ENCODE measurements around the gene CREB1. TPM values are rescaled to one million over a fixed set of nuclear protein-coding genes. Genes with fewer than 3 reads are reported as not detected.

CREB1 gene
- polyA plus RNA-seq, 6 donors from 2014 or later, result 66.6 to 123 (median 97.2) TPM

DNA sequence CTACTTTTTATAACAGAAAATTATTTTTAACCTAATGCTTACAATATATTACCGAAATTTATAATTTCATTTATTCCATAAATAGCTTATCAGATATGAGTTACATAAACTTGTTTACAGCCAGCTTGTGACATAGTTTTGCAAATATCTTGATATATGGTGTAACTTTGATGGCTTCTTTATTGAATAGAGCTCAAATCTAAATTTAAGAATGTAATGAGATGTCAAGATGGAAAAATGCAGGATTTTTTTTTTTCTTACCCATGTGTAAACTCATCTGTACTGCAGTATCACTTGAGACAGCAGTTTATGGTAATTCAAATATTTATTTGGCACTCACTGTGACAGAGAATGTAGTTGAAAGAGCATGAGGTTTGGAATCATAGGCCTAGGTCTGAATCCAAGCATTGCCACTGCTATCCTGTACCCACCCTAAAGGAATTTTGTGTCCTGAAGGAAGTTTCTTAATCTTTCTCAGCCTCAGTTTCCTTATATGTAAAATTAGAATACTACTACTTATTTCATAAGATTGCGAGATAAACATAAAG is 3.8 kb downstream of the CREB1 start:
- DNase-seq, result no peak
- H3K36me3 Mint-ChIP-seq, result peaks cover 8 to 9% of the 10 kb centered on the region in 2 donors

DNA sequence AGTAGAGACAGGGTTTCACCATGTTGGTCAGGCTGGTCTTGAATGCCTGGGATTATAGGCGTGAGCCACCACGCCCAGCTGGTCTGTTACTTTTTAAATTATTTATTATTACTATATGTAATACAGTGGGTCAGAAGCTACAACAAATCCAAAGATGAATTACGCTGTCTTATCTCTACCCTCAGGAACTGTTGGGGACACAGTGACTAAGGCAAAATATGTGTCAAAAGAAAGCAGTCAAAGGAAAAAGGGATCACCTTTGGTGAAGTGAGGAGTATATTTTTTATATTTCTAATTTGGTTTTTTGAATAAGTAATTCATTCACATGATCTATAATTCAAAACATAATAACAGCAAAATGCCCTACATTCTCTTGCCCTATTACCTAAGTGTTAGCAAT is 4.7 kb downstream of the CREB1 start:
- ATAC-seq (ENCODE audit: low read depth in 2 of 2) (no peak), DNase-seq (no peak)
- peaks cover 0 to 4% (median 0%) of the 10 kb centered on the region in 7 donors for H3K9me3 Mint-ChIP-seq
- peaks cover 33 to 73% (median 39%) of the 10 kb centered on the region in 3 donors for H3K4me1 Mint-ChIP-seq
- H3K27ac Mint-ChIP-seq, result peak overlapping the region in 5 of 6 donors; percentile 56 to 100 (median 85)
- no peaks in the 10 kb centered on the region for H3K27me3 Mint-ChIP-seq
- peaks cover 9 to 11% of the 10 kb centered on the region in 2 donors for H3K36me3 Mint-ChIP-seq
- H3K4me3 Mint-ChIP-seq, result peak overlapping the region in 5 of 8 donors; percentile 16 to 74 (median 69)

More for the DNA sequence above, 3.8 kb downstream of the CREB1 start:
- ATAC-seq (ENCODE audit: low read depth in 2 of 2), result no peak
- peaks cover 0 to 4% (median 0%) of the 10 kb centered on the region in 7 donors for H3K9me3 Mint-ChIP-seq
- H3K27ac Mint-ChIP-seq, result peak overlapping the region in 5 of 6 donors; percentile 59 to 100 (median 82)
- no peaks in the 10 kb centered on the region for H3K27me3 Mint-ChIP-seq
- peaks cover 32 to 69% (median 41%) of the 10 kb centered on the region in 3 donors for H3K4me1 Mint-ChIP-seq
- H3K4me3 Mint-ChIP-seq, result peak overlapping the region in 3 of 8 donors; percentile 33 to 73 (median 54)

DNA sequence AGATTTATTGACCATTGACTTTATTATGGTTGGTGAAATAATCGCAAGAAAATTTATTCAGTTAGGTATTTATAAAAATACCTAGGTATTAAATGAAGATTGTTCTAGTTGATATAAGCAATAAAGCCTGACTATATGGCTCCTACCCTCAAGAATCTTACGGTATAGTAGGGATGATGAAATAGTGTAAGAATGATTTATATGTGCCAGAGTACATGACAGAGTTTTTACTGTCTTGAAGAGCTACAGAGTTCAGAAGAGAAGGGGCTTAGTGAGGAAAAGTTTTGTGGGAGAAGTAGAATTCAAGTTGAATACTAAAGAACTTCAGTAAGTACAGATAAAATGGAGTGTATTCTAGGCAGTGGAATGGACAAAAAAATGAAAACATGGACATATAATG is 9.7 kb downstream of the CREB1 start:
- peak overlapping the region in 1 of 8 donors; percentile 54 for H3K4me3 Mint-ChIP-seq
- DNase-seq (no peak), ATAC-seq (ENCODE audit: low read depth in 2 of 2) (no peak)
- peak overlapping the region in 3 of 6 donors; percentile 8 to 58 (median 28) for H3K27ac Mint-ChIP-seq
- peaks cover 0 to 19% of the 10 kb centered on the region in 2 donors for H3K36me3 Mint-ChIP-seq
- no peaks in the 10 kb centered on the region for H3K27me3 Mint-ChIP-seq
- H3K9me3 Mint-ChIP-seq, result no peaks in the 10 kb centered on the region
- peaks cover 33 to 71% (median 57%) of the 10 kb centered on the region in 3 donors for H3K4me1 Mint-ChIP-seq

DNA sequence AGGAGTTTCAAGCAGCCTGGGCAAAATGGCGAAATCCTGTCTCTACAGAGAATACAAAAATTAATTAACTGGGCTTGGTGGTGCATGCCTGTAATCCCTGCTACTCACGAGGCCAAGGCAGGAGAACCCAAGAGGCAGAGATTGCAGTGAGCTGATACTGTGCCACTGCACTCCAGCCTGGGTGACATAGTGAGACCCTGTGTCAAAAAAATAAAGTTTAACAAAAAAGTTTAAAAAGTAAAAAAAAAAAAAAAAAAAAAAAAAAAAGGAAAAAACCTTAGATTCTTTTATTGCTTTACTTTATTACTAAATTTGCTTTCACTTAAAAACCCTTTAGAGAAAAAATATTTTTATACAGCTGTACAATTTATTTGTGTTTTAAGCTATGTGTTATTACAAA is 10.7 kb downstream of the CREB1 start:
- H3K27me3 Mint-ChIP-seq, result no peaks in the 10 kb centered on the region
- H3K4me1 Mint-ChIP-seq, result peaks cover 31 to 72% (median 52%) of the 10 kb centered on the region in 3 donors
- ATAC-seq (ENCODE audit: low read depth in 2 of 2) (no peak), DNase-seq (no peak)
- H3K4me3 Mint-ChIP-seq, result no peak overlapping the region
- peak overlapping the region in 3 of 6 donors; percentile 56 to 58 (median 58) for H3K27ac Mint-ChIP-seq
- no peaks in the 10 kb centered on the region for H3K9me3 Mint-ChIP-seq
- H3K36me3 Mint-ChIP-seq, result peaks cover 0 to 14% of the 10 kb centered on the region in 2 donors

DNA sequence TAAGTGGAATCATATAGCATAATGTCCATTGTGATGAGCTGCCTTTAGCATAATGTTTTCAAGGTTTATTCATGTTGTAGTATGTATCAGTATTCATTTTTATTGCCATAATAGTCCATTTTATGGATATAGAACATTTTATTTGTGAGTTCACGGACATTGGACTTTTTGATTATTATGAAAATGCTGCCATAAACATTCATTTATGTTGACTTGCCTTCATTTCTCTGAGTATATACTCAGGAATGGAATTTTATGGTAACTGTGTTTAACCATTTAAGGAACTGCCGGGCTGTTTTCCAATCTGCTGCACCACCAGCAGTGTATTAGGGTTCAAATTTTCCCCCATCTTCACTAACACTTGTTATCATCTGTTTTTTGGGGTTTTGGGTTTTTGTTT is 12.2 kb downstream of the CREB1 start:
- DNase-seq, result no peak
- H3K4me1 Mint-ChIP-seq, result peaks cover 33 to 75% (median 53%) of the 10 kb centered on the region in 3 donors
- H3K9me3 Mint-ChIP-seq, result no peaks in the 10 kb centered on the region
- peak overlapping the region in 2 of 6 donors; percentile 57 to 74 for H3K27ac Mint-ChIP-seq
- H3K27me3 Mint-ChIP-seq, result no peaks in the 10 kb centered on the region
- H3K4me3 Mint-ChIP-seq, result no peak overlapping the region
- ATAC-seq (ENCODE audit: low read depth in 2 of 2), result no peak
- H3K36me3 Mint-ChIP-seq, result peaks cover 0 to 16% of the 10 kb centered on the region in 2 donors

DNA sequence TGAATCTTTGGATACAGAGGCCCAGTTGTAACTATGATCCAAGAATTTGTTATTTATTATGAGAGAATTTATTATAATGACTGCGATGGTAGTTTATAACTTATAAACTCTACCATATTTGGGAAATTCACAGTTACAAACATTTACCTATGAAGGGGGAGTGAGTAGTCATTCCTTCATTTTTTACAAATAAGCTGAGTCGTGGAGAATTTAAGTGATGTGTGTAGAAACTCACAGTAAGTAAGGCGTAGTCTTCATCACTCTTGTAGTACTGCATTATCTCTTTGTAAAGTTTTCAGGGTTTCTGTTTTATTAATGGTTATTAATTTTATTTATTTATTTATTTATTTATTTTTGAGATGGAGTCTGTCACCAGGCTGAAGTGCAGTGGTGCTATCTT is 13.5 kb downstream of the CREB1 start:
- Mint-ChIP-seq H3K27me3 (no peaks in the 10 kb centered on the region), H3K9me3 (no peaks in the 10 kb centered on the region), H3K4me3 (no peak overlapping the region), H3K27ac (peak overlapping the region in 1 of 6 donors; percentile 57), H3K36me3 (peaks cover 0 to 20% of the 10 kb centered on the region in 2 donors), H3K4me1 (peaks cover 30 to 75% (median 47%) of the 10 kb centered on the region in 3 donors)
- DNase-seq (no peak), ATAC-seq (ENCODE audit: low read depth in 2 of 2) (no peak)

DNA sequence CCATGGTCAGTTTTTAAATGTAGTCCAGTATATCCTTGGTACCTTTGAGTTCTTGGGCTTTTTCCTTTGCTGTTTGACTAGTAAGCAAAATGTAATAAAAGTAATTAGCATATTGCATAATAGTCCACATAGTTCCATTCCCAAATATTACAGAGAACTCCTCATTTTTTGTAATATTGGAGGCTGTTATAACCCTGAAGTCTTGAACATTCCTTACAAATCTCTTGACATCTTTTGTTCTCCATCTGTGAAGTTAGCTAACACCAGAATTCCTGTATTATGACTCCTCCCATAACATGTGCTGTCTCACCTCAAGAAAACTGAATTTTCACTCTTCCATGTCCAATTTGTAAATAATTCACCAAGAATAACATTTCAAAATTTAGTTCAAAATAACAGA is 17.1 kb downstream of the CREB1 start:
- Mint-ChIP-seq H3K27ac (peak overlapping the region in 4 of 6 donors; percentile 1 to 44 (median 22)), H3K27me3 (no peaks in the 10 kb centered on the region), H3K4me3 (no peak overlapping the region), H3K36me3 (peaks cover 0 to 7% of the 10 kb centered on the region in 2 donors), H3K9me3 (no peaks in the 10 kb centered on the region), H3K4me1 (peaks cover 34 to 81% (median 50%) of the 10 kb centered on the region in 3 donors)
- no peak for DNase-seq
- no peak for ATAC-seq (ENCODE audit: low read depth in 2 of 2)

DNA sequence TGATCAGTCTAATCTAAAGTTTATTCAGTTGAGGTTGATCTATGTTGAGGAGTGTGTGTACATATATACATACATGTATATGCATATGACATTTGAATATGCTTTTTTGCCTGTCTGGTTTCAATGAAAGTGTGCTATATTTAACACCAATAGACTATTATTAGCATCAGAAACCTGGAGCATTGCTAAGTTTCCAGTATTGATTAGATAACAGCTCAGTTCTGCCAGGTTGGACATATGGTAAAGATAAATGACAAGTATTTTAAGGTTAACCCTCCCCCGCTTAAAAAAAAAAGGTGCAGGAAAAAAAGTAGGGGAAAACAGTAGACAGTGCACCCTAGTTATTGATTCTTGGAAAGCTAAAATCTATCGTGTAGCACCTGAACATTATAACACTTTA is 19.4 kb downstream of the CREB1 start:
- Mint-ChIP-seq H3K27ac (peak overlapping the region in 4 of 6 donors; percentile 14 to 87 (median 46)), H3K36me3 (peaks cover 0 to 7% of the 10 kb centered on the region in 2 donors), H3K9me3 (no peaks in the 10 kb centered on the region), H3K4me1 (peaks cover 33 to 80% (median 44%) of the 10 kb centered on the region in 3 donors), H3K4me3 (no peak overlapping the region), H3K27me3 (no peaks in the 10 kb centered on the region)
- DNase-seq (no peak), ATAC-seq (ENCODE audit: low read depth in 2 of 2) (no peak)

DNA sequence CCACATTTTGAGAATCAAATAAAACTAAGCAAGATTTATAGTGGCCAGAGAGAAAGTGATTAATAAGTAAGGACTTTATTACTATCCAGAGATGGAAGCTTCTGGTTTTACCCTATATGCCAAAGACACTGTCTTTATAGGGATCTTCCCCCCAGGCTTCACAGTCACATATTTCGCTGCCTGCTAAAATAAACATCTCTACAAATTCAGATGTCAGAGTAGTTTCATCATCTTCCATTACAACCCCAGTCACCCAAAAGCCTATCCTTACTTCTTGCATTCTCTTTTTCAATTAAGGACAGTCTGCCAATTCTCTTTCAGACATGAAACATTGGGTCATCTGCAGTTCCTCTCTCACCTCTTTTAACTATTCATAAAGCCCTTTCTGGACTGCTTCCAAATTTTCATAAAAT is 28.3 kb downstream of the CREB1 start:
- ATAC-seq (ENCODE audit: low read depth in 2 of 2) (no peak), DNase-seq (no peak)
- Mint-ChIP-seq H3K4me1 (peaks cover 20 to 30% (median 21%) of the 10 kb centered on the region in 3 donors), H3K27ac (peak overlapping the region in 3 of 6 donors; percentile 2 to 72 (median 11)), H3K9me3 (no peaks in the 10 kb centered on the region), H3K4me3 (peak overlapping the region in 1 of 8 donors; percentile 16), H3K36me3 (peaks cover 22 to 24% of the 10 kb centered on the region in 2 donors), H3K27me3 (no peaks in the 10 kb centered on the region)

DNA sequence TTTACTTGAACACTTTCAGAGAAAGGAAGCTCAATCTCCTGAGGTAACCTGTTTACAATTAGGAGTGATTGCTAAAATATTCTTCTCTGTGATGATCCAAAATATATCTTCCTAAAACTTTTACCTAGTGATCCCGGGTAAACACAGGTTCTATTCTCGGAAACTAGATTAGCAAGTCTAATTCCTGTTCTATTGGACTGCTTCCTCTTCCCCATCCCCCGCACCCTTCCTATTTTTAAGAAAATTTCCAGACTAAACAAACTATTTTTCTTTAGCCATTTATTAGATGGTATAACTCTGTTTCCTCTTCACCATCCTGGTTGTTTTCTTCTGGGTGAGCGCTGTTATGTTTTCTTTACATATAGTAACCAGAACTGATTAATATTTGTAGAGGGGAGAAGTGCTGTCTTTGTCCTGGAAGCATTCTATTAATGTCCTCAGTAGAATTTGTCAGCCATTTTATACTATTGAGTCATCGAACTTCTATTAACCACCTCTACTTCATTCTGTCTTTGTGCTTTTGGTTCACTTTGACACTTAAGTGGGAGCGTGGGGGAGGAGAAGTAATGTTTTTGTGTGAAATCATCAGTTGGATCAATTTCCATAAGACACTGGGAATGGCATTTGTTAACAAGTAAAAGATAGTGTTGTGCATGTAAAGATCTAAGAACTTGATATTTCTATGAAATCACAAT is 31.8 kb downstream of the CREB1 start:
- no peak for ATAC-seq (ENCODE audit: low read depth in 2 of 2)
- peak overlapping the region in 3 of 6 donors; percentile 4 to 87 (median 38) for H3K27ac Mint-ChIP-seq

DNA sequence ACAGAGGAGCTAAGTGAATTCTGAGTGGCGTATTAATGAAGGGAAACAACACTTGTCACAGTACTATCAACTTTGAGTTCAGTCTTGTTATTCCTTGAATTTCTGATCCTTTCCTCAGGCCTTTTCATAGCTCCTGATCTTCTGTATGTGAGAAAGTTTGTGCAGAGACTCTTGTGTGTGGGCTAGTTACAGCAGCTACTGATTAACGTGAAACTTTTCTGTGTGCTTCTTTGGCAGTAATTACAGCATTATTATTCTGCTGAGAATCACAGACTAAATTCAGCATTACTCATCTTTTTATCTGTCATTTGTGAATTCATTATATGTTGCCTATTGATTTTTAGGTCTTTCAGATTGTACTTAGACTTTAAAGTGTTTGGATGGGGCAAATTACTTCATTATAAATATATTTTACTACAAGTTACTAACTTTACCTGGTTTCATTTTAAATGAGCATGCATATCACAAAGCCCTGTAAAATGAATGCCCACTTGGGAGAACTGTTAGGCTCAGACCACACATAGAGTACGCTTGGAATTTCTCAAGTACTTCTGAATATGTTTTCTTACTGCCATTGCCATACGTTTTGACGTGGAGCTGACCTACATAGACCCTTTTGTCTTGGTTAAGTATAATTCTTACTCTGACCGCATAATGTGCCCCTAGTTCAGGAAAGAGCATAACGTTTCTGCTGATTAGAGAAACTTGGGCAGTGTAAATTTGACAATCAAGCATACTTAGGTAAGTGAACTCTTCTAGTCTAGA is 36.2 kb downstream of the CREB1 start:
- H3K36me3 Mint-ChIP-seq, result peaks cover 19 to 21% of the 10 kb centered on the region in 2 donors
- peak overlapping the region in 4 of 6 donors; percentile 16 to 93 (median 64) for H3K27ac Mint-ChIP-seq
- no peaks in the 10 kb centered on the region for H3K9me3 Mint-ChIP-seq

More for the DNA sequence above, 31.8 kb downstream of the CREB1 start:
- peaks cover 9 to 31% (median 12%) of the 10 kb centered on the region in 3 donors for H3K4me1 Mint-ChIP-seq
- no peaks in the 10 kb centered on the region for H3K27me3 Mint-ChIP-seq
- H3K36me3 Mint-ChIP-seq, result peaks cover 24% of the 10 kb centered on the region in 2 donors
- no peaks in the 10 kb centered on the region for H3K9me3 Mint-ChIP-seq
- no peak for DNase-seq
- H3K4me3 Mint-ChIP-seq, result no peak overlapping the region

DNA sequence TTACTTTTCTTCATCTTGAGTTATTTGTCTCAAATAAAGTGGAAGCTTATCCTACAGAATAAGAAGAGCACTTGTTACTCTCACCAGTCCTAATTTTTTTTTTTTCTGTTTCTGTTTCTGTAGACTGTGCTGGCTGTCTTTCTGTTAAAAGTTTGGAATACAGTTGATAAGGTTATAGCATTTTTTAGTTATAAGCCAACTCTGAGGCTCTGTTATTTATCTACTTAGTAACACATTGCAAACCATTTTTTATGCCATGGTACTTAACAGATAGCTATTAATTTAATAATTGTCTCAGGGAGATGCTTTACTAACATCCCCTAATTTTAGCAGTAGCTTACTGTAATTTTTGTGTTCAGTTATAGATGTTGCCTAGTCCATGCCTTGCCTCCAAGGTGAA is 37.9 kb downstream of the CREB1 start:
- Mint-ChIP-seq H3K36me3 (peaks cover 17 to 22% of the 10 kb centered on the region in 2 donors), H3K27me3 (no peaks in the 10 kb centered on the region), H3K4me3 (no peak overlapping the region), H3K27ac (peak overlapping the region in 1 of 6 donors; percentile 73), H3K4me1 (peaks cover 9 to 17% (median 9%) of the 10 kb centered on the region in 3 donors), H3K9me3 (no peaks in the 10 kb centered on the region)
- ATAC-seq (ENCODE audit: low read depth in 2 of 2) (no peak), DNase-seq (no peak)

More for the DNA sequence above, 36.2 kb downstream of the CREB1 start:
- peak overlapping the region in 1 of 8 donors; percentile 3 for H3K4me3 Mint-ChIP-seq
- ATAC-seq (ENCODE audit: low read depth in 2 of 2), result no peak
- DNase-seq, result no peak
- H3K4me1 Mint-ChIP-seq, result peaks cover 4 to 11% (median 6%) of the 10 kb centered on the region in 3 donors
- no peaks in the 10 kb centered on the region for H3K27me3 Mint-ChIP-seq

DNA sequence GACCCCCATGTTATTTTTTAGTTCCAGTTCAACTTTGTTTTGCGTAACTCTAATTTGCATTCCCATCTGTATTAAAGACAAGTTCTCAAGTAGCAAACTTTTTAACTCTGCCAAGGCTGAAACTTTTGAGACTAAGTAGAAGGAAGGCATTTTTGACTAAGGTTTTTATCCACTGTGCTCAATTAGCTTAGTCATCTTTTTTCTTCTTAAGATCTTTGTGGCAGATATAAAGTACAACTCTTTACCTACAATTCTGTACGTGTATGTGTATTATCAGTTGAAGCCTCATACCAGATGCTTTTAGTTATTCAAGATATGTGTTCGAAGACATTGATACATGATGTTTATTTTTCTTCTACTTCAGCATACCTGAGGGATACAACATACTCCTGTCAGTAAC is 41.6 kb downstream of the CREB1 start:
- ATAC-seq (ENCODE audit: low read depth in 2 of 2), result no peak
- Mint-ChIP-seq H3K27me3 (no peaks in the 10 kb centered on the region), H3K27ac (peak overlapping the region in 1 of 6 donors; percentile 80), H3K4me1 (peaks cover 4 to 8% (median 6%) of the 10 kb centered on the region in 3 donors), H3K4me3 (no peak overlapping the region), H3K36me3 (peaks cover 16 to 25% of the 10 kb centered on the region in 2 donors), H3K9me3 (no peaks in the 10 kb centered on the region)
- no peak for DNase-seq
